Umbilical cord (tissue), 2 donors: Measurements from ENCODE around the gene TNIK. TPM values are rescaled to one million over a fixed set of nuclear protein-coding genes. Genes with fewer than 3 reads are reported as not detected.
"Not testable (repeated sequence)": the region's sequence is repeated elsewhere in the genome, so short reads cannot be mapped to it uniquely, and the experiment has no call there.

Experiments
- DNase-seq: peaks from one replicate; pipeline ENCODE4 v3.0.0-alpha.2; 2015; ENCODE audit warnings: low spot score
- total RNA-seq: library from RNA; depleted of rRNA; stranded (reverse); fragments of >200 nt; gene quantifications from one replicate; pipeline ENCODE4 v1.2.3, GENCODE V29; 2014; ENCODE audit warnings: low replicate concordance; ENCODE audit not compliant: insufficient read depth

Gene TNIK
- total RNA-seq, 1 donor from 2014 or later, result 11.6 TPM

GRCh38 chr3:171133337-171133736 is 326.9 kb downstream of the TNIK start:
- DNase-seq, result no peak

DNA sequence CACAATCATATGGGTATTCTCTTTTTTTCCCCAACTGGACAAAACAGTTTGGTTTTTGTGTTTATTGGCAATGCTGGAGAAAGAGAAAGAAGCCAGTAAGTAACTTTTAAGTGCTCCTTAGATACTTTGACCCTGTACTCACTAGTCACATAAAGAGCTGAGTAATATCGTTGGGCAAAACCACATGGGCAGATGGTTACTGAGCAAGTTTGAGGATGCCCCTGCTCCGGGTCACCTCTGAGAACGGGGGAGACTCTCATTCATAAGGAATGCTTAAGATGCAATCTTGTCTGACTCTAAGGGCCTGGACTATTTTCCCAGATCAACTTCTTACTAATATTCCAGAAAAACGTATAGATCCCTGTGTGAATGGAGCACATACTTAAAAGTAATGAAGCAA is 327.3 kb downstream of the TNIK start:
- DNase-seq, result no peak

- DNase-seq, result no peak
Measured at GRCh38 chr3:171129827-171130226, 330.4 kb downstream of the TNIK start.

GRCh38 chr3:171127611-171128010 is 332.6 kb downstream of the TNIK start:
- DNase-seq, result no peak

DNA sequence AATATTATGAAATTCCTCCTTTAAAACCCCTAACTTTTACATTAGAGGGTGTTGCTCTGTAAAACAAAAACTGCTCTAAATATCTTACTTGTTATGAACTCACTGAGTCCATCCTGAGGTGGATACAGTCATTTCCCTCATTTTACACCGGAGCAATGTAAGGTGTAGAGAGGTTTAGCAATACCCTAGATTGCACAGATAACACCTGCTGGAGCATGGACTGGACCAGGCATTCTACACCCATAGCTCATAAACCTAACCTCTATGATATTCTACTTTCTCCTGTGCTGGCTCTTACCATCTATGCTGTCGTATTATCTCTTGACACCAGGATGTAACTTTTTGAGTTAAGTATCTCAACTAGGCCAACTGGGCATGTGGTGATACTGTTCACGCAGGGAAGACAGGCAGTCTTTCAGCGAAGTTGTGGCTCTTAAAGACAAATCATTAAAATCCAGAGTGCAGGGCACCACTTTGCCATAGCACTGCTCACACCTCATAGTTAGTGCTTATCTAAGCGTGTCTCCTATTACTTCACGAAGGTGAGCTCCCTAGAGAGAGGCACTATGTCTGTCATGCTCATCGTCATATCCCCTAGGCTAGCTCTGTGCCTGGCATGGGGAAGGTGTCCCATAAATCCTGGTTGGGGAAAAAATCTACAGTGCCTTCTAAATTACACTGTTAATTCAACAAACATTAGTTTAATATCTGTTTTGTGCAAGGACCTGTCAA is 333.6 kb downstream of the TNIK start:
- DNase-seq, result no peak

GRCh38 chr3:171125010-171125409 is 335.2 kb downstream of the TNIK start:
- DNase-seq, result no peak

DNA sequence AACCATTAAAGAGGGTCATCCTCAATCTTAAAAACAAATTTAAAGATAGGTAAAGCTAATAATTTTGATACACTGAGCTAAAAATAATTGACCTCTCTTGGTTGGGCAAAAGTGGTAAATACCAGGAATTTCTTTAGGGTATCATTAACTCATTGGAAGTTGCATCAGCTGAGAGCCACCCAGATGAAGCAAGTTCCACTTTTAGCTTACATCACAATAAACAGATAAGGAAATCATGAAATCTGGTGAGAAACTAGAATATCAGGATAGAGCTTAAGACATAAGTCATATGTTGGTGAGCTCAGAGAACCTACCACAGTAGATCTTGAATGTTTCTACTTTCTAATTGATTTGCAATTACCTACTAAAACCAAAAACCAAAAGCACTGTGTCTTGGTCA is 336.3 kb downstream of the TNIK start:
- DNase-seq, result no peak

GRCh38 chr3:171122861-171123260 is 337.3 kb downstream of the TNIK start:
- no peak for DNase-seq

DNA sequence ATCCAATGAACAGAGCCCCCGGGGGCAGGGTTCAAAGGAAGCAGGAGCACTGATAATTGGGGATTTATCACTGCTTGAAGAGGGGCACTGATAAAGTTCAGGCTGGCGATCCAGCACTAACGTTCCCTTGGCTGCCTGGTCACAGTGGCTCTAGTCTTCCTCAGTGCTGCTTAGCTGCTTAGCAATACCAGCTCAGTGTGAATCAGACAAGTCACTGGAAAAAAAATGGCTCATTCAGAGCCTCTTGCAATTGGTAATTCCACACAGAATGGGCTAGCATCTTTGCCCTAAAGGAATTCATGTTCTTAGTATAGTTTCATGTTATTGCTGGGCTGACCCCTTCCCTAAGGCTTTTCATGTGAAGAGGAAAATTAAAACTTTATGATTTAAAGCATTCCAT is 338.0 kb downstream of the TNIK start:
- no peak for DNase-seq

DNA sequence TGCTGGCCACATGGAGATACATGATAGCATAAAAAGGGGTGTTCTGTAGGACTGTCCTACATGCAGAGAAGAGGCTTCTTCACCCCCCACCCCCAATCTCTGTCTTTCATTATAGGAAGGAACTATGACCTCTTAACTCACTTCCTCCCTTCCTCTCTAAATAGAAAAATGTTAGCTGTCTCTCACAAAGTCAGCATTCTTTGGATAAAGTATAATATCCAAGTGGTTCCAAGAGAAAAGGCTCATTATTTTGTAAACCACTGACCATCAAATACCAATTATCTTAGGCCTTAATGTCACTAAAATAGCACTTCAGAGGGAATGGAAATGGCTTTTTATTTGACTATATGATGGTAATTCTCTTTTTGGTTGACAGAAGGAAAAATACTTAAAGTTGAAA is 338.4 kb downstream of the TNIK start:
- DNase-seq, result no peak

DNA sequence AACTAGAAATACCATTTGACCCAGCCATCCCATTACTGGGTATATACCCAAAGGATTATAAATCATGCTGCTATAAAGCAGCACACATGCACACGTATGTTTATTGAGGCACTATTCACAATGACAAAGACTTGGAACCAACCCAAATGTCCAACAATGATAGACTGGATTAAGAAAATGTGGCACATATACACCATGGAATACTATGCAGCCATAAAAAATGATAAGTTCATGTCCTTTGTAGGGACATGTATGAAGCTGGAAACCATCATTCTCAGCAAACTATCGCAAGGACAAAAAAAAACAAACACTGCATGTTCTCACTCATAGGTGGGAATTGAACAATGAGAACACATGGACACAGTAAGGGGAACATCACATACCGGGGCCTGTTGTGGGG is 340.8 kb downstream of the TNIK start:
- DNase-seq, result not testable (repeated sequence)

- DNase-seq, result not testable (repeated sequence)
Measured at GRCh38 chr3:171118993-171119392, 341.2 kb downstream of the TNIK start.

GRCh38 chr3:171116824-171117395 is 343.3 kb downstream of the TNIK start:
- DNase-seq, result no peak

- DNase-seq, result no peak
Measured at GRCh38 chr3:171116365-171116764, 343.8 kb downstream of the TNIK start.

- DNase-seq, result no peak
Measured at GRCh38 chr3:171115667-171116066, 344.5 kb downstream of the TNIK start.

- no peak for DNase-seq
Measured at GRCh38 chr3:171113716-171114115, 346.5 kb downstream of the TNIK start.

DNA sequence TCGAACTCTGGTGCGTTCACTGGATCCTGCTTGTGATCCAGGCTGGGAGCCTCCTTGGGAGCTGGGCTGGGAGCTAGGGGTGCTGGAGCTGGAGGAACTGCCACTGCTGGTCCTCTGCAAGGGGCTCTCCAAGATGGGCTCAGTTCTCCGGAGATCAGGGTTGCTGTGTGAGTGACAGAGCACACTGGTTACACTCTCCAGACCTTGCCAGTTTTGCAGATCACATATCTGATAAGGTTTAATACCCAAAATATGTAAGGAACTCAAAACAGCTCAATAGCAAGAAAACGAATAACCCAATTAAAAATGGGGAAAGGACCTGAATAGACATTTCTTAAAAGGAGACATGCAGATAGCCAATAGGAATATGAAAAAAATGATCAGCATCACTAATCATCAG is 349.5 kb downstream of the TNIK start:
- DNase-seq, result no peak

GRCh38 chr3:171108066-171108465 is 352.1 kb downstream of the TNIK start:
- no peak for DNase-seq

DNA sequence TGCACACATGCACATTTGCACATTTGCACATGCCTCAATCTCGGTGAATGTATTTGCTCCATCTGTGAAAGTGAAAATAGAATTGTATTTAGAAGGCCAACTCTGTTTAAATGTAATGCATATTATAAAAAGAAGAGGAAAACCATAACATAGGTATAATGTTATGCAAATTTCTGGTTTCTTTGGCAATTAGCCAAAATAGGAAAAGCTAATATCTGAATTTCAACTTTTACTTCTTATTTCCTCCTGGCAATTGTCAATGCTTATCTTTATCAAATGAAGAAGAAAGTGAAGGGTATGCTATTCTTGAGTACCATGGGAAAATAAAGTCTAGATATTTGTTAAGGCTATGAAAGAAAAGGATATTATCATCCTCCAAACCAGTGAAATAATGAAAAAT is 357.0 kb downstream of the TNIK start:
- DNase-seq, result no peak

- DNase-seq, result no peak
Measured at GRCh38 chr3:171101982-171102641, 358.1 kb downstream of the TNIK start.

- no peak for DNase-seq
Measured at GRCh38 chr3:171099911-171100310, 360.3 kb downstream of the TNIK start.

GRCh38 chr3:171095063-171095462 is 365.1 kb downstream of the TNIK start:
- DNase-seq, result no peak

GRCh38 chr3:171094411-171094810 is 365.8 kb downstream of the TNIK start:
- no peak for DNase-seq
